ENCODE measurements around the gene NELL1.

- TF ChIP-seq CTCF (conservative IDR thresholded peaks at IDR 0.05 in 1 of 2, IDR thresholded peaks at IDR 0.05 in 1 of 2; ENCODE audit: extremely low read depth in 1 of 2, insufficient read depth in 1 of 2, low read depth in 1 of 2, low read length in 2 of 2) (no peak), EZH2 (IDR thresholded peaks at IDR 0.05; ENCODE audit: borderline replicate concordance, low read length) (no peak)
Observed at GRCh38 chr11:21066030-21066429, 396.6 kb downstream of the NELL1 start.

All from mammary epithelial cell (primary cell).